Keratinocyte (primary cell): ENCODE results near the gene RHOB.

Experiments used
- EZH2 ChIP-seq: IDR thresholded peaks from one replicate; pipeline ENCODE4 v1.6.1; 2012; ENCODE audit warnings: inconsistent platforms, mild to moderate bottlenecking, low read length, moderate library complexity
- TF ChIP-seq, protein P1 (sequence below), 3 experiments: IDR thresholded peaks in 1 of 3; conservative IDR thresholded peaks in 1 of 3; optimal IDR thresholded peaks in 1 of 3; 2 replicates in 2 of 3; 3 replicates in 1 of 3; pipeline versions ENCODE3 to v1.5.1; 2011; ENCODE audit warnings: low read length in 3 of 3, mild to moderate bottlenecking in 3 of 3, moderate library complexity in 2 of 3, control low read depth in 1 of 3, inconsistent platforms in 1 of 3; ENCODE audit not compliant: insufficient read depth in 2 of 3; ENCODE audit errors: extremely low read depth in 1 of 3

DNA sequence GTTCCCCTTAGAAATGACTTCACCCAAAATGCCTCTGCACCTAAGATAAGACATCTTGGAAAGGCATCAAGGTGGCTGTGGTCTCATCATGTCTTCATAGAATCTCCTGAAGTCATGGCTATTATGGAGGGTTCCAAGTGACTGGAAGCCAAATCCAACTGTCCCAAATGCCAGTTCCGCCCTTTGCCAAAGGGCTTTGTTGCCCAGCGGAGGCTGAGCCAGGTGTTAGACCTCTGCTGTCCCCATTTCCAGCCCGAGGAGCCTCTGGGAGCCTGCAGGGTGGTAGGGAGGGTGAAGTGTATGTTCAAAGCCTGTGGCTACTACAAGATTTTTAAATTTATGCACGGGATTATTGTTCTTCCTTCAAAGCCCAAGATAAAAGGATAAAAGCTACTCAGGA is 25.7 kb downstream of the RHOB start:
- TF ChIP-seq, protein P1, sequence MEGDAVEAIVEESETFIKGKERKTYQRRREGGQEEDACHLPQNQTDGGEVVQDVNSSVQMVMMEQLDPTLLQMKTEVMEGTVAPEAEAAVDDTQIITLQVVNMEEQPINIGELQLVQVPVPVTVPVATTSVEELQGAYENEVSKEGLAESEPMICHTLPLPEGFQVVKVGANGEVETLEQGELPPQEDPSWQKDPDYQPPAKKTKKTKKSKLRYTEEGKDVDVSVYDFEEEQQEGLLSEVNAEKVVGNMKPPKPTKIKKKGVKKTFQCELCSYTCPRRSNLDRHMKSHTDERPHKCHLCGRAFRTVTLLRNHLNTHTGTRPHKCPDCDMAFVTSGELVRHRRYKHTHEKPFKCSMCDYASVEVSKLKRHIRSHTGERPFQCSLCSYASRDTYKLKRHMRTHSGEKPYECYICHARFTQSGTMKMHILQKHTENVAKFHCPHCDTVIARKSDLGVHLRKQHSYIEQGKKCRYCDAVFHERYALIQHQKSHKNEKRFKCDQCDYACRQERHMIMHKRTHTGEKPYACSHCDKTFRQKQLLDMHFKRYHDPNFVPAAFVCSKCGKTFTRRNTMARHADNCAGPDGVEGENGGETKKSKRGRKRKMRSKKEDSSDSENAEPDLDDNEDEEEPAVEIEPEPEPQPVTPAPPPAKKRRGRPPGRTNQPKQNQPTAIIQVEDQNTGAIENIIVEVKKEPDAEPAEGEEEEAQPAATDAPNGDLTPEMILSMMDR (optimal IDR thresholded peaks at IDR 0.05 in 1 of 3, IDR thresholded peaks at IDR 0.05 in 1 of 3, conservative IDR thresholded peaks at IDR 0.05 in 1 of 3; ENCODE audit: extremely low read depth in 1 of 3, insufficient read depth in 2 of 3, low read length in 3 of 3) = no peak
- TF ChIP-seq EZH2 = no peak
